ENCODE data around the gene EEF1A2.
A peak's percentile ranks its signal among the peaks of the same experiment; 100 is the strongest.

EEF1A2 gene

GRCh38 chr20:63522091-63522868 is 23.4 kb upstream of the EEF1A2 start:
- peaks cover 13% of the 10 kb centered on the region for H3K79me2 ChIP-seq (ENCODE audit: control insufficient read depth, low read length)
- peaks cover 11% of the 10 kb centered on the region for H3K27me3 ChIP-seq (ENCODE audit: control insufficient read depth, low read length)
- H3K36me3 ChIP-seq (ENCODE audit: control insufficient read depth, low read length): peaks cover 22% of the 10 kb centered on the region
- peaks cover 18% of the 10 kb centered on the region for H3K4me1 ChIP-seq (ENCODE audit: control insufficient read depth, low read length)
- no peaks in the 10 kb centered on the region for H3K9me2 ChIP-seq (replicated peaks; ENCODE audit: control insufficient read depth, low read length)
- peaks cover 5% of the 10 kb centered on the region; the same call in 1 of the 2 replicates for H3K9me3 ChIP-seq (ENCODE audit: control insufficient read depth, insufficient read depth, low read length)
- peaks cover 7% of the 10 kb centered on the region; the same call in 1 of the 2 replicates for H3F3A ChIP-seq (ENCODE audit: control insufficient read depth, insufficient read depth)
- TF ChIP-seq, protein P1, sequence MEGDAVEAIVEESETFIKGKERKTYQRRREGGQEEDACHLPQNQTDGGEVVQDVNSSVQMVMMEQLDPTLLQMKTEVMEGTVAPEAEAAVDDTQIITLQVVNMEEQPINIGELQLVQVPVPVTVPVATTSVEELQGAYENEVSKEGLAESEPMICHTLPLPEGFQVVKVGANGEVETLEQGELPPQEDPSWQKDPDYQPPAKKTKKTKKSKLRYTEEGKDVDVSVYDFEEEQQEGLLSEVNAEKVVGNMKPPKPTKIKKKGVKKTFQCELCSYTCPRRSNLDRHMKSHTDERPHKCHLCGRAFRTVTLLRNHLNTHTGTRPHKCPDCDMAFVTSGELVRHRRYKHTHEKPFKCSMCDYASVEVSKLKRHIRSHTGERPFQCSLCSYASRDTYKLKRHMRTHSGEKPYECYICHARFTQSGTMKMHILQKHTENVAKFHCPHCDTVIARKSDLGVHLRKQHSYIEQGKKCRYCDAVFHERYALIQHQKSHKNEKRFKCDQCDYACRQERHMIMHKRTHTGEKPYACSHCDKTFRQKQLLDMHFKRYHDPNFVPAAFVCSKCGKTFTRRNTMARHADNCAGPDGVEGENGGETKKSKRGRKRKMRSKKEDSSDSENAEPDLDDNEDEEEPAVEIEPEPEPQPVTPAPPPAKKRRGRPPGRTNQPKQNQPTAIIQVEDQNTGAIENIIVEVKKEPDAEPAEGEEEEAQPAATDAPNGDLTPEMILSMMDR (IDR thresholded peaks at IDR 0.05; ENCODE audit: low read depth, low read length, poor library complexity, severe bottlenecking): no peak
- TF ChIP-seq EZH2phosphoT487 (IDR thresholded peaks at IDR 0.05; ENCODE audit: borderline replicate concordance, low read length): no peak
- no peak overlapping the region for H3K4me3 ChIP-seq (ENCODE audit: low read length)
- no peak overlapping the region for H3K27ac ChIP-seq (ENCODE audit: low read depth, low read length)
- H4K20me1 ChIP-seq (ENCODE audit: control insufficient read depth, insufficient read depth, low read depth, low read length): peaks cover 14% of the 10 kb centered on the region
- peak overlapping the region; percentile 6; the same call in 1 of the 2 replicates for H3K4me2 ChIP-seq (ENCODE audit: low read length)

DNA sequence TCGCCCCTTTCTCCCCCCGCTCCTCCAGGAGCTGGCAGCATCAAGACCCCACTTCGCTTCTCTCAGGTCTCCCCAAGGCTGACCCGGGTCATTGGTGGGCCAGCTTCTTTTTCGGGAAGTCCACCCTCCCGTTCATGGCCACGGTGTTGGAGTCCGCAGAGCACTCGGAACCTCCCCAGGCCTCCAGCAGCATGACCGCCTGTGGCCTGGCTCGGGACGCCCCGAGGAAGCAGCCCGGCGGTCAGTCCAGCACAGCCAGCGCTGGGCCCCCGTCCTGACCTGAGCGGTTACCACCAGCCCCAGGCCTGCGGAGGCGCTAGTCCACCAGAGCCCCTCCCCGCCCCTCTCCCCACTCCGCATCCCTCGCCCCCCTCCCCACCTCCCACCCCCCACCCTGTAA is 22.7 kb upstream of the EEF1A2 start:
- peak overlapping the region; percentile 92 for H3K4me2 ChIP-seq (ENCODE audit: low read length)
- peaks cover 18% of the 10 kb centered on the region for H3K4me1 ChIP-seq (ENCODE audit: control insufficient read depth, low read length)
- peaks cover 14% of the 10 kb centered on the region for H4K20me1 ChIP-seq (ENCODE audit: control insufficient read depth, insufficient read depth, low read depth, low read length)
- peaks cover 13% of the 10 kb centered on the region for H3K79me2 ChIP-seq (ENCODE audit: control insufficient read depth, low read length)
- peak overlapping the region; percentile 96 for H3K4me3 ChIP-seq (ENCODE audit: low read length)
- H3K27me3 ChIP-seq (ENCODE audit: control insufficient read depth, low read length): peaks cover 8% of the 10 kb centered on the region
- peaks cover 7% of the 10 kb centered on the region; the same call in 1 of the 2 replicates for H3F3A ChIP-seq (ENCODE audit: control insufficient read depth, insufficient read depth)
- H3K9me3 ChIP-seq (ENCODE audit: control insufficient read depth, insufficient read depth, low read length): peaks cover 5% of the 10 kb centered on the region; the same call in 1 of the 2 replicates
- no peak for TF ChIP-seq EZH2phosphoT487 (IDR thresholded peaks at IDR 0.05; ENCODE audit: borderline replicate concordance, low read length)
- TF ChIP-seq, protein P1 (IDR thresholded peaks at IDR 0.05; ENCODE audit: low read depth, low read length, poor library complexity, severe bottlenecking): no peak
- H3K9me2 ChIP-seq (replicated peaks; ENCODE audit: control insufficient read depth, low read length): no peaks in the 10 kb centered on the region
- H3K36me3 ChIP-seq (ENCODE audit: control insufficient read depth, low read length): peaks cover 22% of the 10 kb centered on the region
- H3K27ac ChIP-seq (ENCODE audit: low read depth, low read length): no peak overlapping the region

- Histone ChIP-seq H3K36me3 (ENCODE audit: control insufficient read depth, low read length) (peaks cover 22% of the 10 kb centered on the region), H4K20me1 (ENCODE audit: control insufficient read depth, insufficient read depth, low read depth, low read length) (peaks cover 14% of the 10 kb centered on the region), H3K79me2 (ENCODE audit: control insufficient read depth, low read length) (peaks cover 13% of the 10 kb centered on the region), H3K4me3 (ENCODE audit: low read length) (peak overlapping the region; percentile 96), H3K27me3 (ENCODE audit: control insufficient read depth, low read length) (peaks cover 8% of the 10 kb centered on the region), H3K4me2 (ENCODE audit: low read length) (peak overlapping the region; percentile 92), H3F3A (ENCODE audit: control insufficient read depth, insufficient read depth) (peaks cover 7% of the 10 kb centered on the region; the same call in 1 of the 2 replicates), H3K9me2 (replicated peaks; ENCODE audit: control insufficient read depth, low read length) (no peaks in the 10 kb centered on the region), H3K27ac (ENCODE audit: low read depth, low read length) (peak overlapping the region; percentile 26; the same call in 1 of the 2 replicates), H3K4me1 (ENCODE audit: control insufficient read depth, low read length) (peaks cover 18% of the 10 kb centered on the region), H3K9me3 (ENCODE audit: control insufficient read depth, insufficient read depth, low read length) (peaks cover 5% of the 10 kb centered on the region; the same call in 1 of the 2 replicates)
- TF ChIP-seq EZH2phosphoT487 (IDR thresholded peaks at IDR 0.05; ENCODE audit: borderline replicate concordance, low read length): no peak
- TF ChIP-seq, protein P1 (IDR thresholded peaks at IDR 0.05; ENCODE audit: low read depth, low read length, poor library complexity, severe bottlenecking): peak; percentile 39
Measured at GRCh38 chr20:63520934-63521601, 22.2 kb upstream of the EEF1A2 start.
